GM12873 (cell line): Measurements from ENCODE around the gene CLEC4E.

ENCODE experiments used
- CTCF ChIP-seq: IDR thresholded peaks from 2 replicates; pipeline ENCODE4 v1.5.1; 2012; ENCODE audit warnings: low read depth, mild to moderate bottlenecking, moderate library complexity, low read length, control low read depth; ENCODE audit not compliant: insufficient read depth; ENCODE audit errors: missing control alignments

CLEC4E gene

GRCh38 chr12:8537820-8538219 is 2.9 kb downstream of the CLEC4E start:
- TF ChIP-seq CTCF = peak; percentile 34

- TF ChIP-seq CTCF = no peak
Measured at GRCh38 chr12:8532045-8532444, 8.7 kb downstream of the CLEC4E start.

GRCh38 chr12:8527250-8528130 is 13.2 kb downstream of the CLEC4E start:
- no peak for TF ChIP-seq CTCF

GRCh38 chr12:8519171-8519570 is 21.5 kb downstream of the CLEC4E start:
- TF ChIP-seq CTCF = no peak

GRCh38 chr12:8517971-8518370 is 22.7 kb downstream of the CLEC4E start:
- TF ChIP-seq CTCF = no peak

GRCh38 chr12:8513256-8513655 is 27.4 kb downstream of the CLEC4E start, which contains the start of gene CLEC4D:
CLEC4D (plus strand) TSS chr12:8513503; CDS start chr12:8513733, 230 bp downstream.
- no peak for TF ChIP-seq CTCF

GRCh38 chr12:8508910-8509841 is 31.5 kb downstream of the CLEC4E start:
- no peak for TF ChIP-seq CTCF
